Measurements from ENCODE around the gene STK32C. TPM values are rescaled to one million over a fixed set of nuclear protein-coding genes. Genes with fewer than 3 reads are reported as not detected.
A peak's percentile ranks its signal among the peaks of the same experiment; 100 is the strongest.

Gene STK32C
- total RNA-seq, 8 experiments from 2014 or later: 7.3 to 31.0 (median 22.7) TPM

- WGBS, 10 experiments: 0 to 72% (median 63%) methylated on average over 1 to 14 of the region's 18 CpGs; no CpG with 5 or more reads in 2 of the 10 experiments
- ATAC-seq (replicated peaks in 6 of 8): peak in 5 of 8 experiments; percentile 46 to 67 (median 64)
- Histone ChIP-seq H3K4me1 (replicated peaks in 1 of 2) (peaks cover 26 to 31% of the 10 kb centered on the region in 2 donors), H3K4me3 (no peak overlapping the region), H3K27ac (peak overlapping the region; percentile 50 to 76)
- in situ Hi-C loops (cut with MboI; ENCODE audit: low pct_unique_long_range_greater_than_20kb in 2 of 9, low sequenced_read_pairs in 9 of 9, unreplicated experiment in 9 of 9): no loop called here
Measured at GRCh38 chr10:132311338-132311939, 3.7 kb upstream of the STK32C start.

DNA sequence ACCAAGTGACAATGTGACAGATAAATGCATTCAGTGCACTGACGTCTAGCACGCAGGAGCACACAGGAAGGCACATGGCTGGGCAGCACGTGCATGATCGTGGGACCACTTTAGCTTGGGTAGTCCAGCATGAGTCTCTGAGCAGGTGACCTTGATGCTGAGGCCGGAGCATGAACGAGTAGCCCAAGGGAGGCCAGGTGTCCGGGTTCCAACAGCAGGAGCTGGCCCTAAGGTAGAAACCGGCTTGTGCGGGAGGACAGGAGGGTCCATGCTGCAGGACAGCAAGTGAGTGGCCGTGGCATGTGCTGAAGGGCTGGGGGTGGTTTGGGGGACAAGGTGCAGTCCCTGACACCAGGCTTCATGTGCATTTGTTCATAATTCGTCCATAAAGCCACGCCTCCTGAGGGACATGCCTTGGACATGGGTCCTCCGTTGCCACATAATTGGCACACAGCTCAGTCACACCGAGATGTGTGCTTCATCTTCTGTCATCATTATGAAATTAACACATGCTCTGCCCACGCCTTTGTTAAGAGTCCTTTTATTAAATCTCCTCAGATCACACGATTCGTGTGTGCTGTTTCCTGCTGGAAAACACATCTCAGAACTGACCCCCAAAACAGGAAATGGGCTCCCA is 3.1 kb upstream of the STK32C start:
- 65 to 100% (median 87%) methylated on average over 3 to 10 of the region's 17 CpGs; no CpG with 5 or more reads in 5 of the 10 experiments for WGBS, 10 experiments
- ATAC-seq (replicated peaks in 6 of 8): peak in 1 of 8 experiments; percentile 0
- Histone ChIP-seq H3K4me1 (replicated peaks in 1 of 2) (peaks cover 28 to 31% of the 10 kb centered on the region in 2 donors), H3K27ac (peak overlapping the region; percentile 13 to 50), H3K4me3 (no peak overlapping the region)
- in situ Hi-C loops (cut with MboI; ENCODE audit: low pct_unique_long_range_greater_than_20kb in 2 of 9, low sequenced_read_pairs in 9 of 9, unreplicated experiment in 9 of 9): no loop called here

DNA sequence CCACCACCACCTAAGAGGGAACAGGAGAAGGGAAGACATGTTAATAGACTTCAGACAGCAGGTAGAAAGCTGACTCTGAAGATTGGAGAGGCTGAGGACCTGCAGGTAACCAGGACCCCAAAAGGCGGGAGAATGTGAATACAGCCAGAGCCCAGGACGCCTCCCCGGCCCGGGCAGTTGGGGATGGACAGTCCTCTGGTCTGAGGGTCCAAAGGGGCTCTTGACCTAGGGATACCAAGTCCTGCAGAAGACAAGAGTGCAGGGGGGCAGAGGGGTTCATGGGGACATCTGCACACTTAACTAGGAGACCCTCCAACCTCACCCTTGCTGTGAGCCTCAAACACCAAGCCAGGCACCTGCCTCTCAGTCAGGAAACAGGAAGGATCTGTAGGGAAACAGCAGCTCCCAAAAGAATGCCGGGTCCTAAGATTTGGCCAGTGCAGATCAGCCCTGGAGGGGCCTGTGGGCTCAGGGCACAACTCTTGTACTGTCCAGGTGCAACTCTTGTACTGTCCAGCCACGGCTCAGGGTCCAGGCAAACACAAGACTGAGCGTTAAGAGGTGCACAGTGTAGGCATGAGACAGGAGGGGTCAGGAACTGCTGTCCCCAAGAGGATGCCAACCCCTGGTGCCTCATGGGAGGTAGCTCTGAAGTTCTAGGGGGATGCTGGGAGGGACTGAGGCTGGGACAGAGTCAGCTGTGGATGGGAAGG is 2.3 kb upstream of the STK32C start:
- no peak for ATAC-seq (replicated peaks in 6 of 8)
- WGBS, 10 experiments: 83 to 100% (median 97%) methylated on average over 1 to 5 of the region's 7 CpGs; no CpG with 5 or more reads in 6 of the 10 experiments
- in situ Hi-C loops (cut with MboI; ENCODE audit: low pct_unique_long_range_greater_than_20kb in 2 of 9, low sequenced_read_pairs in 9 of 9, unreplicated experiment in 9 of 9): no loop called here
- Histone ChIP-seq H3K27ac (no peak overlapping the region), H3K4me3 (no peak overlapping the region), H3K4me1 (replicated peaks in 1 of 2) (peaks cover 28 to 31% of the 10 kb centered on the region in 2 donors)

- ATAC-seq (replicated peaks in 6 of 8): no peak
- Histone ChIP-seq H3K4me1 (replicated peaks in 1 of 2) (peaks cover 28 to 31% of the 10 kb centered on the region in 2 donors), H3K4me3 (no peak overlapping the region), H3K27ac (no peak overlapping the region)
- 58 to 100% (median 85%) methylated on average over 1 to 5 of the region's 12 CpGs; no CpG with 5 or more reads in 4 of the 10 experiments for WGBS, 10 experiments
- in situ Hi-C loops (cut with MboI; ENCODE audit: low pct_unique_long_range_greater_than_20kb in 2 of 9, low sequenced_read_pairs in 9 of 9, unreplicated experiment in 9 of 9): no loop called here
Measured at GRCh38 chr10:132309471-132309865, 1.7 kb upstream of the STK32C start.

- in situ Hi-C loops (cut with MboI; ENCODE audit: low pct_unique_long_range_greater_than_20kb in 2 of 9, low sequenced_read_pairs in 9 of 9, unreplicated experiment in 9 of 9): no loop called here
- WGBS, 10 experiments: 42 to 53% (median 48%) methylated on average over 2 to 10 of the region's 61 CpGs; no CpG with 5 or more reads in 6 of the 10 experiments
- ATAC-seq (replicated peaks in 6 of 8): peak in 3 of 8 experiments; percentile 2 to 8 (median 6)
- H3K4me1 ChIP-seq (replicated peaks in 1 of 2): peaks cover 28 to 31% of the 10 kb centered on the region in 2 donors
- H3K27ac ChIP-seq: peak overlapping the region in 1 of 2 donors; percentile 63
- H3K4me3 ChIP-seq: peak overlapping the region; percentile 67 to 89 (median 81)
Measured at GRCh38 chr10:132308587-132309470, 1.1 kb upstream of the STK32C start.

DNA sequence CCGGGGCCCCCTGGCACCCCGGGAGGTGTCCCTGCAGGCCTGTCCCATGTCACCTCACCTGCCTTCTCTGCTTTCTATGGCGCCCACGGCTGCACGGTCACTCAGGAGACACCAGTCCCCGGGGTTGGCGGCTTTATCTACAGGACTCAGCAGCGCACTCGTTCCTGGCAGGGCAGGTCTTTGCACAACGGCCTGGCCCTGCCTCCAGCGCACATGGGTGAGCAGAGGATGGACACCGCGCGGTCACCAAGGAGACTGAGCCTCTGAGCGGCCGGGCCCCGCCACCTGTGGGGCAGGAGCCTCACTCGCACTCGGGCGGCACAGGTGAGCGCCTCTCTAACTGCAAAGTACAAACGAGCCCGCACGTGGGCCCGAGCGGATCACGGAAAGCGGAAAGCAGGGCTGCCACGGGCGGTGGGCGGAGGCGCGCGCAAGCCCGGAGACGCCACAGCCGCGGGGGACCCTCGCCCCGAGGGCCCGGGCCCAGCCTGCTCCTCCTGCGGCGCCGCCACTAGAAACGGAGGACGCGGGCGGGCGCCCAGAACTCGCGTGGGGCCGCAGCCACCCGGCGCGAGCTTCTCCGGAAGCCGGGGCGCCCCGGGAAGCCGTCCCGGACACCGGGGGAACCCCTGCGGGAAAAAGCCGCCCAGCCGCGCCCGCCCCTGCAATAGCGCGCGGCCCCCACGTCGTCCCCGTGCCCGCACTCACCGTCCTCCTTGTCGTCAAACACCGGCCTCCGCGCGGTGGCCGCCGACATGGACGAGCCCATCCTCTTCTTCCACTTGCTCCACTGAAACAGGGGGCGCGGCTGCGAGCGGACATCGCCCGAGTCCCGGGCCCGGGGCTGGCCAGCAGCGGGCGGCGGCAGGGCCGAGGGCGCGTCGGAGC is 642 bp downstream of the STK32C start:
- WGBS, 10 experiments: 6 to 59% (median 23%) methylated on average over 2 to 17 of the region's 98 CpGs; no CpG with 5 or more reads in 4 of the 10 experiments
- H3K4me1 ChIP-seq (replicated peaks in 1 of 2): peaks cover 28 to 34% of the 10 kb centered on the region in 2 donors
- in situ Hi-C loops (cut with MboI; ENCODE audit: low pct_unique_long_range_greater_than_20kb in 2 of 9, low sequenced_read_pairs in 9 of 9, unreplicated experiment in 9 of 9): no loop called here
- H3K4me3 ChIP-seq: peak overlapping the region; percentile 67 to 89 (median 81)
- peak overlapping the region; percentile 10 to 14 for H3K27ac ChIP-seq
- peak in 6 of 8 experiments; percentile 7 to 38 (median 20) for ATAC-seq (replicated peaks in 6 of 8)

DNA sequence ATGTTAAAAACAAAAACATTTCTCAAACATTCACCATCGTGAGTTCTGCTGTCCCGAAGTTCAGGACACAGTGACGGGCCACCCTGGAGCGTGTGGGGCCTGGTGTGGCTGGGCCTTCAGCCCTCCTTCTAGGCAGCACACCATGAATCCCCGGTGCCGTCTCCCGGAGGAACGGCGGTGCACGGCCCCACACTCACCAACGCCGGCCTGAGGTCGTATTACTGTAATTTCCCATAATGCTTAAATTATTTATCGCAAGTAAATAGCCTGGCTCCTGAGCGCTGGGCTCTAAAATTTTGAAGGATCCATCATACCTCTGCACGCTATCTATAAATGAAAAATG is 1.4 kb downstream of the STK32C start:
- WGBS, 10 experiments: 80 to 100% (median 93%) methylated on average over 2 to 13 of the region's 16 CpGs; no CpG with 5 or more reads in 1 of the 10 experiments
- H3K4me1 ChIP-seq (replicated peaks in 1 of 2): peaks cover 21 to 27% of the 10 kb centered on the region in 2 donors
- in situ Hi-C loops (cut with MboI; ENCODE audit: low pct_unique_long_range_greater_than_20kb in 2 of 9, low sequenced_read_pairs in 9 of 9, unreplicated experiment in 9 of 9): no loop called here
- no peak overlapping the region for H3K27ac ChIP-seq
- peak overlapping the region in 1 of 5 donors; percentile 89 for H3K4me3 ChIP-seq
- ATAC-seq (replicated peaks in 6 of 8): no peak

DNA sequence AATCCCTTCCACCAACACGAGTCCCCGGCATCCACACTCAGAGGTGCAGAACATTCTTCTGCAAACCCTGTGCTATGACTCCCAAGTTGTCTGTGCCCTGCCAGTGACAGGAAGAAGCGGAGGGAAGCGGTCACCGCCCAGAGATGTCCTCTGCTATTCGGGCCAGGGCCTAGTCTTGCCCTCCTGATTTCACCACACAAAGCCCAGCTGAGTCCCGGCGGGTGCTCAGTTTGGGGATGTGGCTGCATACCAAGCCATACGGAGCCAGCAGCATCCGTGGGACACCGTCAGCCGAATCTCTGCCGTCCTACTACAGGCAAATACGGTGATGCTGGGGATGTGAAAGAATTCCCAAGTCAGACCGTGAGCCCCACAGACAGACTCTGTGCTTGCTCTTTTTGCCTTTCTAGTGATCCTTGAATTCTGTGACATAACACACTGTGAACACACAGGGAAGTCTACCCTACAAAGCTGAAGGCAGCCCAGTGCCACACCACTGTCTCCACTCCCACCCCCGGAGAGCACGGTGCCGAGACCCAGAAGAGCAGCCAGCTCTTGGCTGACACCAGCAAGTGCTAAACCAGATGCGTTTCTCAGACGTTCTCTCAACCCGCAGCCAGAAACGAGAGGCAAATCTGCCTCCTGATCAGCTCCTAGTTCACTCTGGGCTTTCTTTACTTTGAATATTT is 2.0 kb downstream of the STK32C start:
- no peak for ATAC-seq (replicated peaks in 6 of 8)
- H3K27ac ChIP-seq: no peak overlapping the region
- H3K4me1 ChIP-seq (replicated peaks in 1 of 2): peaks cover 16 to 22% of the 10 kb centered on the region in 2 donors
- in situ Hi-C loops (cut with MboI; ENCODE audit: low pct_unique_long_range_greater_than_20kb in 2 of 9, low sequenced_read_pairs in 9 of 9, unreplicated experiment in 9 of 9): no loop called here
- 75 to 100% (median 93%) methylated on average over 1 to 6 of the region's 22 CpGs; no CpG with 5 or more reads in 3 of the 10 experiments for WGBS, 10 experiments
- no peak overlapping the region for H3K4me3 ChIP-seq

DNA sequence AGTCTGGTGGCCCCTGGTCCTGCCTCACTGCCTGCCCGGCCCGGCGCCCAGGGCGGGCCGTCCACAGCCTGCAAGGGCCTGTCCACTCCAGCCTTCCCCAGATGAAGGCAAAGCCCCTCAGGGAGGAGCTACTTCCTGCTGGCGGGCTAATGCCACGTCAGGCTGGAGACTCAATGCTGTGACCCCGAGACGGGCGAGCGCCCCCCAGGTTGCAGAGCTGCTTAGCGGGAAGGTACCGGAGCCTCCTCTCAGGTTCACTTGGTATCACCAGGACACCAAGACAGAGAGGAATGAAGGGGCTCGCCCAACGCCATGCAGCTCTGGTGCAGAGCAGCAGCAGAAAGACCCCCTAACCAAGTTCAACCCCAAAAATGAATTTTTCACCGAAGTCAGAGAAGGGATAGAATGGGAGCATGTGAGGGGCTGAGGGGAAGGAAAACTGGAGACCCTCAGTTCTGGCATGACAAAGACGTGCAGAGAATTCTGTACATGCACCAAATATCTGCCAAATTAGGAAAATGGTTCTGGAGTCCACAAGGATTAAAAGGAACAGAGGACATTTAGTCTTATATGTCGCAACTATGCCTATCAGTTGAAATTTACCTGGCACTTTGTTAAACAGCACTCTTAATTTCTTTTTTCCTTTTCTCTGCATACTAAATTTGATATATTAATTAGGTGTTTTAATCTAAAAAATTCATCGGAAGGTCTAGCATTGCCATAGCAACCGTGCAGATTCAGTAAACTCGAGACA is 2.8 kb downstream of the STK32C start:
- ATAC-seq (replicated peaks in 6 of 8): no peak
- WGBS, 10 experiments: 72 to 98% (median 91%) methylated on average over 2 to 13 of the region's 21 CpGs; no CpG with 5 or more reads in 1 of the 10 experiments
- in situ Hi-C loops (cut with MboI; ENCODE audit: low pct_unique_long_range_greater_than_20kb in 2 of 9, low sequenced_read_pairs in 9 of 9, unreplicated experiment in 9 of 9): no loop called here
- Histone ChIP-seq H3K4me3 (no peak overlapping the region), H3K27ac (no peak overlapping the region), H3K4me1 (replicated peaks in 1 of 2) (peaks cover 13 to 16% of the 10 kb centered on the region in 2 donors)

GRCh38 chr10:132303361-132304115 is 4.2 kb downstream of the STK32C start:
- Histone ChIP-seq H3K4me3 (no peak overlapping the region), H3K27ac (no peak overlapping the region), H3K4me1 (replicated peaks in 1 of 2) (peaks cover 9 to 12% of the 10 kb centered on the region in 2 donors)
- WGBS, 10 experiments: 73 to 94% (median 81%) methylated on average over 5 to 16 of the region's 21 CpGs
- in situ Hi-C loops (cut with MboI; ENCODE audit: low pct_unique_long_range_greater_than_20kb in 2 of 9, low sequenced_read_pairs in 9 of 9, unreplicated experiment in 9 of 9): no loop called here
- no peak for ATAC-seq (replicated peaks in 6 of 8)

Measured in motor neuron (in vitro differentiated cells).